HepG2 (cell line): ENCODE results near the gene NBEA. TPM values are rescaled to one million over a fixed set of nuclear protein-coding genes. Genes with fewer than 3 reads are reported as not detected.

Experiments used
- ATAC-seq: fragments of 200-7000 bp; cut with Tn5 transposase; 3 replicates; pipeline ENCODE4 v1.9.1; 2020; ENCODE audit warnings: mild to moderate bottlenecking, moderate library complexity
- BruUV-seq: library from RNA; stranded (reverse); fragments of 400-500 nt; replicated peaks from 2 replicates; lab custom pipeline; 2021; lab: Mats Ljungman, UMichigan
- CTCF ChIA-PET: fragments of 300-600 bp; formaldehyde crosslinking; extraction: SDS; loops from one replicate; lab custom pipeline; 2021; ENCODE audit warnings: low total read pairs, inconsistent platforms, low intra/inter-chr PET ratio; lab: Yijun Ruan, JAX
- POLR2A ChIA-PET: fragments of 350-600 bp; sonication (Branson Sonifier 250); formaldehyde crosslinking; loops from one replicate; lab custom pipeline; 2020; ENCODE audit warnings: antibody characterized with exemption, inconsistent platforms; lab: Yijun Ruan, JAX
- DNase-seq: peaks from one replicate; pipeline ENCODE4 v3.0.0-alpha.2; 2015; ENCODE audit warnings: low spot score
- FAIRE-seq: peaks from 3 replicates; lab custom pipeline; 2011; peaks lifted over from hg19 to GRCh38; lab: Jason Lieb, UNC
- H2AFZ ChIP-seq: one replicate; pipeline ENCODE4 v1.6.1; 2011; ENCODE audit warnings: low read length, inconsistent platforms
- H3K27ac ChIP-seq: fragments of 300-600 bp; 3 replicates; pipeline ENCODE4 v1.8.0; 2011; ENCODE audit warnings: mixed run types, mild to moderate bottlenecking, mixed read lengths, low read length, inconsistent platforms; ENCODE audit not compliant: insufficient read depth; ENCODE audit errors: extremely low read length
- H3K27me3 ChIP-seq, 2 experiments: fragments of 200-600 bp in 1 of 2; 2 replicates in 1 of 2; 3 replicates in 1 of 2; pipeline versions ENCODE4 v1.6.0 to v1.8.0; 2011; ENCODE audit warnings: low read length in 2 of 2, mild to moderate bottlenecking in 2 of 2, moderate library complexity in 2 of 2, inconsistent platforms in 1 of 2; ENCODE audit not compliant: insufficient read depth in 2 of 2, control insufficient read depth in 1 of 2
- H3K36me3 ChIP-seq, 2 experiments: fragments of 200-600 bp in 1 of 2; replicated peaks in 1 of 2; 2 replicates in 1 of 2; 3 replicates in 1 of 2; pipeline versions ENCODE4 v1.5.1 to v1.8.0; 2011; ENCODE audit warnings: low read length in 2 of 2, inconsistent platforms in 1 of 2; ENCODE audit not compliant: insufficient read depth in 2 of 2, control insufficient read depth in 1 of 2
- H3K4me1 ChIP-seq: 2 replicates; pipeline ENCODE4 v1.5.1; 2012; ENCODE audit warnings: low read length, inconsistent platforms; ENCODE audit not compliant: insufficient read depth
- H3K4me2 ChIP-seq: 2 replicates; pipeline ENCODE4 v1.6.0; 2011; ENCODE audit warnings: low read depth, low read length, inconsistent platforms
- H3K4me3 ChIP-seq, 3 experiments: fragments of 200-600 bp in 1 of 3; sonication (generic), shearing (Covaris generic) in 1 of 3; replicated peaks in 1 of 3; 2 replicates each; pipeline ENCODE4 v1.5.1; 2011 to 2016; ENCODE audit warnings: low read length in 3 of 3, inconsistent platforms in 2 of 3, low read depth in 2 of 3, mild to moderate bottlenecking in 2 of 3, control low read depth in 1 of 3, mixed read lengths in 1 of 3; ENCODE audit not compliant: insufficient read depth in 1 of 3
- H3K79me2 ChIP-seq: one replicate; pipeline ENCODE4 v1.6.1; 2011; ENCODE audit warnings: low read length, inconsistent platforms; ENCODE audit not compliant: insufficient read depth
- H3K9ac ChIP-seq: 2 replicates; pipeline ENCODE4 v1.6.0; 2011; ENCODE audit warnings: mild to moderate bottlenecking, low read depth, low read length, inconsistent platforms; ENCODE audit not compliant: insufficient read depth
- H3K9me3 ChIP-seq: 2 replicates; pipeline ENCODE4 v1.5.1; 2012; ENCODE audit warnings: mild to moderate bottlenecking, low read length
- H4K20me1 ChIP-seq: 2 replicates; pipeline ENCODE4 v1.6.0; 2011; ENCODE audit warnings: inconsistent platforms, mild to moderate bottlenecking, low read length, moderate library complexity; ENCODE audit not compliant: insufficient read depth
- MBNL3 ChIP-seq: fragments of 250-450 bp; sonication (Bioruptor Pico); conservative IDR thresholded peaks from 2 replicates; pipeline ENCODE4 v1.8.0; 2022; ENCODE audit warnings: mild to moderate bottlenecking, inconsistent platforms
- NKX3-1 ChIP-seq: sonication (generic); formaldehyde crosslinking; IDR thresholded peaks from 2 replicates; pipeline ENCODE4 v1.5.0; 2020; ENCODE audit warnings: missing genetic modification reagents
- PRPF4 ChIP-seq: fragments of 200-400 bp; formaldehyde crosslinking; IDR thresholded peaks from 2 replicates; pipeline ENCODE4 v1.6.1; 2016; ENCODE audit warnings: low read length, low read depth; ENCODE audit not compliant: poor library complexity, severe bottlenecking
- RFX5 ChIP-seq: IDR thresholded peaks from 2 replicates; pipeline ENCODE4 v1.6.1; 2011; ENCODE audit warnings: low read depth, low read length, improper control_type of control experiment
- TBX3 ChIP-seq: fragments of 450-650 bp; IDR thresholded peaks from 2 replicates; pipeline ENCODE4 v1.6.1; 2017; ENCODE audit warnings: antibody characterized with exemption, mild to moderate bottlenecking, inconsistent platforms, borderline replicate concordance
- ZNF143 ChIP-seq: sonication (generic); formaldehyde crosslinking; IDR thresholded peaks from 2 replicates; pipeline ENCODE4 v1.4.0; 2020; ENCODE audit warnings: missing genetic modification reagents
- ZNF333 ChIP-seq: sonication (generic); formaldehyde crosslinking; IDR thresholded peaks from 2 replicates; pipeline ENCODE4 v1.4.0; 2020; ENCODE audit warnings: mild to moderate bottlenecking, missing genetic modification reagents, borderline replicate concordance
- WGBS: methylation state at CpG from one replicate; pipeline ENCODE4 v1.1.6; 2017; ENCODE audit warnings: low lambda C conversion rate; 5-methylcytosine and 5-hydroxymethylcytosine counted together
- in situ Hi-C: cut with HindIII; loops from 2 replicates; pipeline ENCODE4 v1.10.0; 2017; ENCODE audit warnings: low pct_unique_long_range_greater_than_20kb; ENCODE audit not compliant: extremely low pct_ligation_motif_present
- intact Hi-C: fragments of 100-400 bp; cut with micrococcal nuclease; formaldehyde crosslinking; loops from one replicate; pipeline ENCODE4 v1.10.0; 2022; ENCODE audit not compliant: unreplicated experiment
- polyA plus RNA-seq, 8 experiments: library from polyadenylated mRNA; depleted of rRNA in 3 of 8; stranded (reverse) in 7 of 8; unstranded in 1 of 8; fragments of >200 nt; fragmentation: Illumina TruSeq in 4 of 8; extraction: Trizol in 4 of 8; gene quantifications; 2 replicates each; pipeline versions ENCODE4 v1.2.1 to v1.2.3, GENCODE V29; 2011 to 2016; ENCODE audit warnings: low read depth in 4 of 8, missing spikeins in 1 of 8, mixed read lengths in 1 of 8; ENCODE audit not compliant: insufficient read depth in 1 of 8
- total RNA-seq, 5 experiments: library from RNA; depleted of rRNA; stranded (reverse); fragments of >200 nt; fragmentation: Illumina TruSeq; extraction: Trizol; gene quantifications; 2 replicates each; pipeline ENCODE4 v1.2.3, GENCODE V29; 2016; ENCODE audit warnings: low read depth in 1 of 5
- TF ChIP-seq, protein P1 (sequence below): IDR thresholded peaks from 2 replicates; pipeline ENCODE4 v1.4.0; 2020; ENCODE audit warnings: mild to moderate bottlenecking, missing genetic modification reagents
- TF ChIP-seq, protein P2 (sequence below): sonication (generic); formaldehyde crosslinking; IDR thresholded peaks from 2 replicates; pipeline ENCODE4 v1.5.0; 2020; ENCODE audit warnings: mild to moderate bottlenecking, missing genetic modification reagents, borderline replicate concordance

NBEA gene
- total and polyA plus RNA-seq, 2 of the 13 experiments (the other 11 are each of a cell fraction or from before 2014, with no cell fraction given): 2.7 to 2.8 TPM

DNA sequence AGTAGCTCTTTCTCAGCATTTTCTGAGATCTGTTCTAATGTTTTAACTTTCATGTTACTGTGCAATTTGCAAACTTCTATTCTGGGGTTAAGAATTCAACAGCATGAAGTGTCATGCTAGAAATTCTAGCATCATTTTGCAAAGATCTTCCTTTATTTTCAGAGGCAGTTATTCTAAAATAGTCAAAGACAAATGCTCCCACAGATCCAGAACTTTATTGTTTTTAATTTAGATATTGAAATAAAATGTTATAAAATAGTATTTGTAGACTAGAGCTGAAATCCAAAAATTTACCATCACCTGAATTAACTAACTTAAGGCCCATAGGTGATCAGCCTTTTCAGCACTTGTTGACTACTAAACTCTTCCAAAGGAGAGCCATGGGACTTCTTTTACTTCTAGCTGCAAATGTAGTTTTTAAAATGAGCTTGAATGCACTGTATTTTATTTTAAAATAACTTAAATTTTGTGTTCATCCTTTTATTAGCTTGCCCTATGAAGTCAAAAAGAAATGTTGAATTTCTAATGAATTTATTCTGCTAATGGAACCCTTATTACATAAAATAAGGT is 531.2 kb downstream of the NBEA start (continued):
- TF ChIP-seq, protein P1, sequence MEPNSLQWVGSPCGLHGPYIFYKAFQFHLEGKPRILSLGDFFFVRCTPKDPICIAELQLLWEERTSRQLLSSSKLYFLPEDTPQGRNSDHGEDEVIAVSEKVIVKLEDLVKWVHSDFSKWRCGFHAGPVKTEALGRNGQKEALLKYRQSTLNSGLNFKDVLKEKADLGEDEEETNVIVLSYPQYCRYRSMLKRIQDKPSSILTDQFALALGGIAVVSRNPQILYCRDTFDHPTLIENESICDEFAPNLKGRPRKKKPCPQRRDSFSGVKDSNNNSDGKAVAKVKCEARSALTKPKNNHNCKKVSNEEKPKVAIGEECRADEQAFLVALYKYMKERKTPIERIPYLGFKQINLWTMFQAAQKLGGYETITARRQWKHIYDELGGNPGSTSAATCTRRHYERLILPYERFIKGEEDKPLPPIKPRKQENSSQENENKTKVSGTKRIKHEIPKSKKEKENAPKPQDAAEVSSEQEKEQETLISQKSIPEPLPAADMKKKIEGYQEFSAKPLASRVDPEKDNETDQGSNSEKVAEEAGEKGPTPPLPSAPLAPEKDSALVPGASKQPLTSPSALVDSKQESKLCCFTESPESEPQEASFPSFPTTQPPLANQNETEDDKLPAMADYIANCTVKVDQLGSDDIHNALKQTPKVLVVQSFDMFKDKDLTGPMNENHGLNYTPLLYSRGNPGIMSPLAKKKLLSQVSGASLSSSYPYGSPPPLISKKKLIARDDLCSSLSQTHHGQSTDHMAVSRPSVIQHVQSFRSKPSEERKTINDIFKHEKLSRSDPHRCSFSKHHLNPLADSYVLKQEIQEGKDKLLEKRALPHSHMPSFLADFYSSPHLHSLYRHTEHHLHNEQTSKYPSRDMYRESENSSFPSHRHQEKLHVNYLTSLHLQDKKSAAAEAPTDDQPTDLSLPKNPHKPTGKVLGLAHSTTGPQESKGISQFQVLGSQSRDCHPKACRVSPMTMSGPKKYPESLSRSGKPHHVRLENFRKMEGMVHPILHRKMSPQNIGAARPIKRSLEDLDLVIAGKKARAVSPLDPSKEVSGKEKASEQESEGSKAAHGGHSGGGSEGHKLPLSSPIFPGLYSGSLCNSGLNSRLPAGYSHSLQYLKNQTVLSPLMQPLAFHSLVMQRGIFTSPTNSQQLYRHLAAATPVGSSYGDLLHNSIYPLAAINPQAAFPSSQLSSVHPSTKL (CRISPR knock-in tag): no peak
- no peak for TF ChIP-seq ZNF333 (CRISPR knock-in tag)
- TF ChIP-seq TBX3: no peak
- no peak for TF ChIP-seq RFX5
- TF ChIP-seq NKX3-1 (CRISPR knock-in tag): no peak
- TF ChIP-seq, protein P2, sequence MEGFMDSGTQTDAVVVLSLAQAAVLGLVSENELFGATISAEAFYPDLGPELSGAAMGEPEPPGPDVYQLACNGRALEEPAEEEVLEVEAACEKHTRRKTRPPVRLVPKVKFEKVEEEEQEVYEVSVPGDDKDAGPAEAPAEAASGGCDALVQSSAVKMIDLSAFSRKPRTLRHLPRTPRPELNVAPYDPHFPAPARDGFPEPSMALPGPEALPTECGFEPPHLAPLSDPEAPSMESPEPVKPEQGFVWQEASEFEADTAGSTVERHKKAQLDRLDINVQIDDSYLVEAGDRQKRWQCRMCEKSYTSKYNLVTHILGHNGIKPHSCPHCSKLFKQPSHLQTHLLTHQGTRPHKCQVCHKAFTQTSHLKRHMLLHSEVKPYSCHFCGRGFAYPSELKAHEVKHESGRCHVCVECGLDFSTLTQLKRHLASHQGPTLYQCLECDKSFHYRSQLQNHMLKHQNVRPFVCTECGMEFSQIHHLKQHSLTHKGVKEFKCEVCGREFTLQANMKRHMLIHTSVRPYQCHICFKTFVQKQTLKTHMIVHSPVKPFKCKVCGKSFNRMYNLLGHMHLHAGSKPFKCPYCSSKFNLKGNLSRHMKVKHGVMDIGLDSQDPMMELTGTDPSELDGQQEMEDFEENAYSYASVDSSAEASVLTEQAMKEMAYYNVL: no peak

DNA sequence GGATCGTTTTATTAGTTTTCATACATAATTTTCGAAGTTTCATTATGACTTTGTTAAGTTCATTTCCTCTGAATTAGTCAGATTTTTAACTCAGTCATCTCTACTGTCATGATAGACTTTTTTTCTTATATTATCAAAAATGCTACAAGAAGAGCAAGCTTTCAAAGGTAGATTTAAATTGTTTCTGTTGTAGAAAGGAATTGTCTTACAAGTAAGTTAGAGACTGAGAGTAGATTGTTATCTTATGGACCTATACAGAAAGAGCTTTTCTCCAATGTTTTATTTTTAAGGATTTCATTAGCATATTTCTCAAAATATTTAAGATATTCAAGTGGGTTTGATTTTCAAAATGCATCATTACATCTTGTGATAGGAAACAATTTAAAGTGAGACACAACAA is 531.7 kb downstream of the NBEA start:
- Histone ChIP-seq H2AFZ (no peak overlapping the region), H3K27me3 (no peaks in the 10 kb centered on the region; a peak in 1 of 5 replicates), H3K9me3 (no peaks in the 10 kb centered on the region), H3K27ac (no peak overlapping the region), H4K20me1 (no peaks in the 10 kb centered on the region), H3K9ac (no peak overlapping the region), H3K4me2 (no peak overlapping the region), H3K4me3 (no peak overlapping the region), H3K4me1 (no peaks in the 10 kb centered on the region), H3K79me2 (no peaks in the 10 kb centered on the region), H3K36me3 (no peaks in the 10 kb centered on the region)
- no peak for DNase-seq
- WGBS: 35% methylated on average over 2 of the region's 2 CpGs
- in situ Hi-C loops: no loop called here
- ATAC-seq: no peak
- ChIA-PET CTCF (no interaction called here), POLR2A (no interaction called here)
- intact Hi-C loops: no loop called here
- BruUV-seq: no TSS peak
- FAIRE-seq: no peak
- TF ChIP-seq MBNL3 (CRISPR knock-in tag): no peak
- no peak for TF ChIP-seq ZNF143
- TF ChIP-seq PRPF4: no peak
